ENCODE results near the gene CALR3.

The CALR3 gene

GRCh38 chr19:16520074-16520973, 24.4 kb upstream of the CALR3 start:
- ChIA-PET CTCF (no interaction called here), POLR2A (no interaction called here)
- H3K4me3 ChIP-seq (ENCODE audit: low read depth, low read length) = no peak overlapping the region
- TF ChIP-seq CTCF (IDR thresholded peaks at IDR 0.05; ENCODE audit: insufficient read depth, low read length, missing control alignments) = no peak
- no peak for DNase-seq (ENCODE audit: low read depth, low spot score)

GRCh38 chr19:16519230-16519687, 23.3 kb upstream of the CALR3 start:
- TF ChIP-seq CTCF (IDR thresholded peaks at IDR 0.05; ENCODE audit: insufficient read depth, low read length, missing control alignments) = no peak
- CTCF ChIA-PET = no interaction called here
- no peak for DNase-seq (ENCODE audit: low read depth, low spot score)
- no peak overlapping the region for H3K4me3 ChIP-seq (ENCODE audit: low read depth, low read length)
- POLR2A ChIA-PET = no interaction called here

GRCh38 chr19:16518483-16519229, 22.7 kb upstream of the CALR3 start:
- CTCF ChIA-PET = no interaction called here
- DNase-seq (ENCODE audit: low read depth, low spot score) = no peak
- H3K4me3 ChIP-seq (ENCODE audit: low read depth, low read length) = no peak overlapping the region
- POLR2A ChIA-PET = no interaction called here
- TF ChIP-seq CTCF (IDR thresholded peaks at IDR 0.05; ENCODE audit: insufficient read depth, low read length, missing control alignments) = no peak

GRCh38 chr19:16518061-16518460, 22.1 kb upstream of the CALR3 start:
- TF ChIP-seq CTCF (IDR thresholded peaks at IDR 0.05; ENCODE audit: insufficient read depth, low read length, missing control alignments) = no peak
- no peak for DNase-seq (ENCODE audit: low read depth, low spot score)
- H3K4me3 ChIP-seq (ENCODE audit: low read depth, low read length) = no peak overlapping the region
- POLR2A ChIA-PET = no interaction called here
- CTCF ChIA-PET = interaction anchor here (0.7 to 1.4 kb wide), 2 partner anchors 10 to 22 kb away, joined by 3 read pairs; partner anchors contain the start of genes C19orf44 and CALR3

- ChIA-PET POLR2A (no interaction called here), CTCF (interaction anchor here (0.7 to 1.4 kb wide), 2 partner anchors 11 to 21 kb away, joined by 3 read pairs; partner anchors contain the start of genes C19orf44 and CALR3)
- TF ChIP-seq CTCF (IDR thresholded peaks at IDR 0.05; ENCODE audit: insufficient read depth, low read length, missing control alignments) = no peak
- H3K4me3 ChIP-seq (ENCODE audit: low read depth, low read length) = no peak overlapping the region
- DNase-seq (ENCODE audit: low read depth, low spot score) = no peak
These were observed 21.1 kb upstream of the CALR3 start for GRCh38 chr19:16516923-16517610.

Measured in AG04449 (cell line).